Hepatocyte (in vitro differentiated cells): ENCODE data around the gene CALR. TPM values are rescaled to one million over a fixed set of nuclear protein-coding genes. Genes with fewer than 3 reads are reported as not detected.
"Not testable (repeated sequence)": the region's sequence is repeated elsewhere in the genome, so short reads cannot be mapped to it uniquely, and the experiment has no call there.

ENCODE experiments used
- DNase-seq: peaks from one replicate; pipeline ENCODE4 v3.0.0-alpha.2; 2016; ENCODE audit warnings: low spot score
- H2AFZ ChIP-seq: fragments of 200-600 bp; sonication (generic); 2 replicates; pipeline ENCODE4 v1.6.0; 2016; ENCODE audit warnings: antibody characterized with exemption, mild to moderate bottlenecking
- H3K27ac ChIP-seq: fragments of 200-600 bp; sonication (generic); 2 replicates; pipeline ENCODE4 v1.5.1; 2016; ENCODE audit warnings: mild to moderate bottlenecking
- H3K27me3 ChIP-seq: fragments of 200-600 bp; sonication (generic); 2 replicates; pipeline ENCODE4 v1.6.1; 2016
- H3K36me3 ChIP-seq: fragments of 200-600 bp; sonication (generic); replicated peaks from 2 replicates; pipeline ENCODE4 v1.5.1; 2016; ENCODE audit warnings: low read depth; ENCODE audit not compliant: insufficient read depth
- H3K4me1 ChIP-seq: fragments of 200-600 bp; sonication (generic); 2 replicates; pipeline ENCODE4 v1.5.1; 2016; ENCODE audit warnings: mild to moderate bottlenecking, moderate library complexity; ENCODE audit not compliant: insufficient read depth
- H3K4me2 ChIP-seq: fragments of 200-600 bp; sonication (generic); 2 replicates; pipeline ENCODE4 v1.6.0; 2016
- H3K4me3 ChIP-seq: fragments of 200-600 bp; sonication (generic); 2 replicates; pipeline ENCODE4 v1.5.1; 2016; ENCODE audit warnings: mild to moderate bottlenecking
- H3K79me2 ChIP-seq: fragments of 200-600 bp; sonication (generic); 2 replicates; pipeline ENCODE4 v1.6.0; 2017; ENCODE audit warnings: mild to moderate bottlenecking
- H3K9me2 ChIP-seq: fragments of 200-600 bp; sonication (generic); replicated peaks from 2 replicates; pipeline ENCODE4 v1.6.0; 2017; ENCODE audit warnings: mild to moderate bottlenecking; ENCODE audit not compliant: insufficient read depth
- H3K9me3 ChIP-seq: fragments of 200-600 bp; sonication (generic); 2 replicates; pipeline ENCODE4 v1.5.1; 2016; ENCODE audit warnings: low read depth, mild to moderate bottlenecking
- H4K20me1 ChIP-seq: fragments of 200-600 bp; sonication (generic); 2 replicates; pipeline ENCODE4 v1.6.0; 2016; ENCODE audit warnings: mild to moderate bottlenecking; ENCODE audit not compliant: insufficient read depth, poor library complexity, severe bottlenecking
- EZH2 ChIP-seq: fragments of 200-600 bp; sonication (generic); IDR thresholded peaks from 2 replicates; pipeline ENCODE4 v1.6.1; 2016; ENCODE audit warnings: antibody characterized with exemption, mild to moderate bottlenecking, borderline replicate concordance
- EZH2phosphoT487 ChIP-seq: fragments of 200-600 bp; sonication (generic); IDR thresholded peaks from one replicate; pipeline ENCODE4 v1.6.1; 2018; ENCODE audit warnings: antibody characterized with exemption, mild to moderate bottlenecking, low read depth, moderate library complexity; ENCODE audit not compliant: unreplicated experiment, severe bottlenecking
- WGBS: methylation state at CpG from one replicate; pipeline ENCODE4 v1.1.6; 2016; ENCODE audit warnings: low lambda C conversion rate; ENCODE audit errors: missing lambda C conversion rate; 5-methylcytosine and 5-hydroxymethylcytosine counted together
- polyA plus RNA-seq: library from polyadenylated mRNA; unstranded; fragments of >200 nt; fragmentation: Nextera tagmentation; extraction: Ambion mirVana; gene quantifications from 2 replicates; pipeline ENCODE4 v1.2.1, GENCODE V29; 2016
- total RNA-seq: library from RNA; depleted of rRNA; stranded (reverse); fragments of >200 nt; gene quantifications from 2 replicates; pipeline ENCODE4 v1.2.3, GENCODE V29; 2014
- TF ChIP-seq, protein P1 (sequence below): fragments of 200-600 bp; sonication (generic); IDR thresholded peaks from 2 replicates; pipeline ENCODE4 v1.5.1; 2016; ENCODE audit warnings: antibody characterized with exemption, mild to moderate bottlenecking; ENCODE audit not compliant: poor library complexity

Gene CALR
- total and polyA plus RNA-seq, 2 experiments from 2014 or later: 915 to 1,414 TPM

DNA sequence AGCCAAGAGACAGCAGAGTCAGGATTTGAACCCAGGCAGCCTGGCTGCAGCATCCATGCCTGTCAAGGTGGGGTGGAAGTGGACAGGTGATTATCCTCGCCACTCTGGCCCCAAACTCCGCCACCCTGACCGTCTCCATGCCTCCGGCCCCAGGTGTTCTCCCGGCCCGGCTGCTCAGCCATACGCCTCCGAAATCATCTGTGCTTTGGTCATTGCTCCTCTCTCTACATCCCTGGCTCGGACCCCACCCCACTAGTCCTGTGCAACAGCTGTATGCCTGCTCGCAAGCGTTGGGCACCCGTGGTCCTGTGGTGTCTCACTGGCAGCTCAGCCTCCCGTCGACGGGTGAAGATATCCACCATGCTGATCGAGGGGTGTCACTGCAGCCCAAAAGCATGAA lies 34.8 kb downstream of the CALR start:
- no peak overlapping the region for H2AFZ ChIP-seq
- no peaks in the 10 kb centered on the region for H3K36me3 ChIP-seq
- H4K20me1 ChIP-seq: no peaks in the 10 kb centered on the region
- H3K27ac ChIP-seq: no peak overlapping the region
- DNase-seq: no peak
- no peak overlapping the region for H3K4me3 ChIP-seq
- H3K27me3 ChIP-seq: no peaks in the 10 kb centered on the region
- no peaks in the 10 kb centered on the region for H3K9me3 ChIP-seq
- 90% methylated on average over 16 of the region's 16 CpGs for WGBS
- no peaks in the 10 kb centered on the region for H3K9me2 ChIP-seq
- no peaks in the 10 kb centered on the region for H3K79me2 ChIP-seq
- TF ChIP-seq, protein P1, sequence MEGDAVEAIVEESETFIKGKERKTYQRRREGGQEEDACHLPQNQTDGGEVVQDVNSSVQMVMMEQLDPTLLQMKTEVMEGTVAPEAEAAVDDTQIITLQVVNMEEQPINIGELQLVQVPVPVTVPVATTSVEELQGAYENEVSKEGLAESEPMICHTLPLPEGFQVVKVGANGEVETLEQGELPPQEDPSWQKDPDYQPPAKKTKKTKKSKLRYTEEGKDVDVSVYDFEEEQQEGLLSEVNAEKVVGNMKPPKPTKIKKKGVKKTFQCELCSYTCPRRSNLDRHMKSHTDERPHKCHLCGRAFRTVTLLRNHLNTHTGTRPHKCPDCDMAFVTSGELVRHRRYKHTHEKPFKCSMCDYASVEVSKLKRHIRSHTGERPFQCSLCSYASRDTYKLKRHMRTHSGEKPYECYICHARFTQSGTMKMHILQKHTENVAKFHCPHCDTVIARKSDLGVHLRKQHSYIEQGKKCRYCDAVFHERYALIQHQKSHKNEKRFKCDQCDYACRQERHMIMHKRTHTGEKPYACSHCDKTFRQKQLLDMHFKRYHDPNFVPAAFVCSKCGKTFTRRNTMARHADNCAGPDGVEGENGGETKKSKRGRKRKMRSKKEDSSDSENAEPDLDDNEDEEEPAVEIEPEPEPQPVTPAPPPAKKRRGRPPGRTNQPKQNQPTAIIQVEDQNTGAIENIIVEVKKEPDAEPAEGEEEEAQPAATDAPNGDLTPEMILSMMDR: no peak
- TF ChIP-seq EZH2: no peak
- TF ChIP-seq EZH2phosphoT487: no peak
- H3K4me2 ChIP-seq: no peak overlapping the region
- H3K4me1 ChIP-seq: no peaks in the 10 kb centered on the region

GRCh38 chr19:12974301-12975220 lies 36.2 kb downstream of the CALR start:
- Histone ChIP-seq H3K36me3 (no peaks in the 10 kb centered on the region), H4K20me1 (no peaks in the 10 kb centered on the region), H3K4me3 (no peak overlapping the region), H3K27ac (no peak overlapping the region), H3K9me3 (no peaks in the 10 kb centered on the region), H3K9me2 (no peaks in the 10 kb centered on the region), H2AFZ (no peak overlapping the region), H3K4me1 (no peaks in the 10 kb centered on the region), H3K4me2 (no peak overlapping the region), H3K27me3 (no peaks in the 10 kb centered on the region), H3K79me2 (no peaks in the 10 kb centered on the region)
- no peak for DNase-seq
- TF ChIP-seq, protein P1: no peak
- 80% methylated on average over 19 of the region's 19 CpGs for WGBS

DNA sequence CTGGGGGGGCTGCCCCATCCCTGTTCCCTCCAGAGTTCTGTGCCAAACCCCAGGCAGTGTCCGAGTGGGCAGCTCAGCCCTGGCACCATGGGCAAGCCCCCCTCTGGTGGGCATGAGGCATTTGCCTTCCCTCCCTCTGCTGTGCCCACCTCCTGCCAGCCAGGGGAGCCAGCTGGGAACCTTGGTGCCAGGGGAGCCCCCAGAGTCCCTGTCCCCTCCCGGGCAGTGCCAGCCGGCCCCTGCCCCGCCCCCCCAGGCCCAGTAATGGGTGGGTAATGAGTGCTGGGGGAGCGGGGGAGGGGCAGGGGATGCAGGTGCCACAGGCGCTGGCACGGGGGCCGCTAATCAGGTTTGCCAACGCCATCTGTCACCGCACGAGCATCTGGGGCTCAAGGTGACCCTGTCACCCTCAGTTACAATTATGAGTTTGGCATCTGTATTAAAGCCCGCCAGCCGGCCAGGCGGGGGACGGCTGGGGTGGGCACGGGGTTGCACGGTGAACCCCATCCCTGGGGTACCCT lies 36.9 kb downstream of the CALR start:
- Histone ChIP-seq H3K27ac (no peak overlapping the region), H3K9me2 (no peaks in the 10 kb centered on the region), H3K4me2 (no peak overlapping the region), H3K36me3 (no peaks in the 10 kb centered on the region), H3K27me3 (no peaks in the 10 kb centered on the region), H4K20me1 (no peaks in the 10 kb centered on the region), H3K9me3 (no peaks in the 10 kb centered on the region), H2AFZ (no peak overlapping the region), H3K79me2 (no peaks in the 10 kb centered on the region), H3K4me3 (no peak overlapping the region), H3K4me1 (no peaks in the 10 kb centered on the region)
- TF ChIP-seq, protein P1: no peak
- no peak for TF ChIP-seq EZH2phosphoT487
- no peak for TF ChIP-seq EZH2
- no peak for DNase-seq
- 82% methylated on average over 3 of the region's 17 CpGs for WGBS

DNA sequence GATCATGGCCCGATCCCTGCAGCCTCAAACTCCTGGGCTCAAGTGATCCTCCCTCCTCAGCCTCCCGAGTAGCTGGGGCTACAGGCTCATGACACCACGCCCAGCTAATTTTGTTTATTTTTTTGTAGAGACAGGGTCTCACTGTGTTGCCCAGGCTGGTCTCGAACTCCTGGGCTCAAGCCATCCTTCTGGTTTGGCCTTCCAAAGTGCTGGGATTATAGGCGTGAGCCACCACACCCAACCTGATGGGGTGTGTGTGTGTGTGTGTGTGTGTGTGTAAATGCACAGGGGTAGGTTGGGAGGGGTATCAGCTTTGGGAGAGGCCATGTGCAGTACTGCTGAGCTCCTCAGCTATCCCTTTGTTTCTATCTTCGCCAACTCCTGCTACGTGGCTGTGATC lies 37.7 kb downstream of the CALR start:
- DNase-seq, H2AFZ ChIP-seq, H3K4me3 ChIP-seq, H3K36me3 ChIP-seq, H3K79me2 ChIP-seq, H4K20me1 ChIP-seq, H3K4me1 ChIP-seq, H3K4me2 ChIP-seq, H3K27me3 ChIP-seq, H3K9me3 ChIP-seq, H3K9me2 ChIP-seq, H3K27ac ChIP-seq: not testable (repeated sequence)
- WGBS: 82% methylated on average over 7 of the region's 7 CpGs
